ENCODE measurements around the gene ZNF219. TPM values are rescaled to one million over a fixed set of nuclear protein-coding genes. Genes with fewer than 3 reads are reported as not detected.

ZNF219 gene
- total and polyA plus RNA-seq, 10 of the 15 experiments (the other 5 are each of a cell fraction or from before 2014, with no cell fraction given): 0.16 to 6.4 (median 1.9) TPM

GRCh38 chr14:21099596-21099985, 1.1 kb upstream of the ZNF219 start:
- Histone ChIP-seq H3K79me2 (ENCODE audit: control insufficient read depth, insufficient read depth, low read length) (no peaks in the 10 kb centered on the region; the same call in 1 of the 2 replicates), H3K4me1 (ENCODE audit: control insufficient read depth, insufficient read depth, low read length) (peaks cover 7% of the 10 kb centered on the region), H4K20me1 (ENCODE audit: control insufficient read depth, insufficient read depth) (no peaks in the 10 kb centered on the region), H3K9ac (ENCODE audit: control insufficient read depth, insufficient read depth, low read length) (no peak overlapping the region), H3K36me3 (ENCODE audit: control insufficient read depth in 2 of 2, insufficient read depth in 2 of 2, low read length in 1 of 2) (no peaks in the 10 kb centered on the region), H3K4me2 (ENCODE audit: control insufficient read depth, insufficient read depth) (no peak overlapping the region), H3K27me3 (replicated peaks in 1 of 2; ENCODE audit: control insufficient read depth in 2 of 2, insufficient read depth in 2 of 2, low read length in 1 of 2) (peaks cover 2 to 3% of the 10 kb centered on the region in 2 experiments; a peak in 2 of 4 replicates), H3K27ac (ENCODE audit: control insufficient read depth, insufficient read depth) (no peak overlapping the region), H3K9me3 (replicated peaks; ENCODE audit: control insufficient read depth, insufficient read depth, low read length) (no peaks in the 10 kb centered on the region), H3K4me3 (no peak overlapping the region), H2AFZ (ENCODE audit: control insufficient read depth, low read depth, low read length) (no peak overlapping the region)
- 61% methylated on average over 5 of the region's 5 CpGs for WGBS (ENCODE audit: insufficient coverage, insufficient replicate concordance, low lambda C conversion rate, missing lambda C conversion rate)
- CTCF ChIA-PET: interaction anchor here (0.9 to 10.5 kb wide), 3 partner anchors 15 to 84 kb away, joined by 3 to 253 read pairs (median 151); no protein-coding TSS in a partner anchor
- FAIRE-seq: no peak
- RAD21 ChIA-PET (ENCODE audit: unreplicated experiment): no interaction called here
- no peak for ATAC-seq
- no peak for DNase-seq (ENCODE audit: low read depth, low spot score)
- SMC1A ChIA-PET (ENCODE audit: uncharacterized antibody, unreplicated experiment): interaction anchor here (0.6 to 1.5 kb wide), 3 partner anchors 9 to 109 kb away, joined by 3 to 4 read pairs (median 3); no protein-coding TSS in a partner anchor
- POLR2A ChIA-PET: no interaction called here
- intact Hi-C loops (cut with micrococcal nuclease; ENCODE audit: unreplicated experiment): no loop called here
- no TSS peak for BruUV-seq (replicated peaks)
- in situ Hi-C loops (cut with MboI): no loop called here
- TF ChIP-seq RAD51 (IDR thresholded peaks at IDR 0.05) (no peak), MXI1 (IDR thresholded peaks at IDR 0.05; ENCODE audit: low read depth, low read length) (no peak), BACH1 (IDR thresholded peaks at IDR 0.05; ENCODE audit: borderline replicate concordance) (no peak), MLLT1 (IDR thresholded peaks at IDR 0.05) (no peak), CHD2 (IDR thresholded peaks at IDR 0.05; ENCODE audit: borderline replicate concordance, low read depth, low read length) (no peak), MTA3 (IDR thresholded peaks at IDR 0.05; ENCODE audit: borderline replicate concordance, low read length) (no peak), REST (IDR thresholded peaks at IDR 0.05; ENCODE audit: low read depth, low read length) (no peak), ZBED1 (IDR thresholded peaks at IDR 0.05; ENCODE audit: borderline replicate concordance) (no peak), ZBTB4 (CRISPR knock-in tag; IDR thresholded peaks at IDR 0.05) (no peak), CUX1 (IDR thresholded peaks at IDR 0.05; ENCODE audit: insufficient replicate concordance, low read depth, low read length) (no peak)
